ENCODE results near the gene TMEM212. TPM values are rescaled to one million over a fixed set of nuclear protein-coding genes. Genes with fewer than 3 reads are reported as not detected.

TMEM212 gene
- total RNA-seq, 1 donor from 2014 or later, result not detected

DNA sequence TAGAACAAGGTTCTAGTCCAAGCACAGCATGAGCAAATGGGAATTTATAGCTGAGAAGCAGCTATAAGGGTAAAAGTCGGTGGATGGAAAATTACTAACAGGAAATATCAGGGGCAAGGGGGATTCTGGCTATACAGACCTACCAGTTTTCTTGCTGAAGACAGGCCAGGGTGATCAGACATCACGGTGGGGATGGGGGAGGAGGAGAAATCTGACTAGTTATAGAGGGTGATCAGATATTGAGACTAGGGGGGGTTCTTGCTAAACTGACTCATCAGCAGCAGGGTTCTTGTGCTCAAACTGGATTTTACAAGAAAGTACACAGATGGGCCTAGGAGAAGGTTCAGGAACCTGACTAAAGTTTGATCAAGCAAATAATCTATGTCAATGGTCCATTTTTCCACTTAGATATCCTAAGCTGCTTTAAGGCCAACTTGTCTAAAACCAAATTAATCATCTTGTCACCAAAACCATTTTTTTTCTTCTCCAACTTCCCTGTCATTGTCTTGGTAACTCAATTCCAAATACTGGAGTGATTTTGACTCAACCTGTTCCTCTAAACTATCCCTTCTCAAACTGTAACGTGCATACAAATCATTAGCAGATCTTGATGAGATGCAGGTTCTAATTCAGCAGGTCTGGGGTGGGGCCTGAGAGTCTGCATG is 4.6 kb downstream of the TMEM212 start:
- TF ChIP-seq, protein P1, sequence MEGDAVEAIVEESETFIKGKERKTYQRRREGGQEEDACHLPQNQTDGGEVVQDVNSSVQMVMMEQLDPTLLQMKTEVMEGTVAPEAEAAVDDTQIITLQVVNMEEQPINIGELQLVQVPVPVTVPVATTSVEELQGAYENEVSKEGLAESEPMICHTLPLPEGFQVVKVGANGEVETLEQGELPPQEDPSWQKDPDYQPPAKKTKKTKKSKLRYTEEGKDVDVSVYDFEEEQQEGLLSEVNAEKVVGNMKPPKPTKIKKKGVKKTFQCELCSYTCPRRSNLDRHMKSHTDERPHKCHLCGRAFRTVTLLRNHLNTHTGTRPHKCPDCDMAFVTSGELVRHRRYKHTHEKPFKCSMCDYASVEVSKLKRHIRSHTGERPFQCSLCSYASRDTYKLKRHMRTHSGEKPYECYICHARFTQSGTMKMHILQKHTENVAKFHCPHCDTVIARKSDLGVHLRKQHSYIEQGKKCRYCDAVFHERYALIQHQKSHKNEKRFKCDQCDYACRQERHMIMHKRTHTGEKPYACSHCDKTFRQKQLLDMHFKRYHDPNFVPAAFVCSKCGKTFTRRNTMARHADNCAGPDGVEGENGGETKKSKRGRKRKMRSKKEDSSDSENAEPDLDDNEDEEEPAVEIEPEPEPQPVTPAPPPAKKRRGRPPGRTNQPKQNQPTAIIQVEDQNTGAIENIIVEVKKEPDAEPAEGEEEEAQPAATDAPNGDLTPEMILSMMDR (IDR thresholded peaks at IDR 0.05; ENCODE audit: partially characterized antibody, unreplicated experiment), result no peak
- H3K4me1 Mint-ChIP-seq (ENCODE audit: low read depth, unreplicated experiment), result no peaks in the 10 kb centered on the region
- no peaks in the 10 kb centered on the region for H3K9me3 Mint-ChIP-seq (ENCODE audit: unreplicated experiment)
- no peak overlapping the region for H3K27ac Mint-ChIP-seq (ENCODE audit: unreplicated experiment)
- no peaks in the 10 kb centered on the region for H3K27me3 Mint-ChIP-seq (ENCODE audit: unreplicated experiment)
- no peak for DNase-seq
- H3K36me3 Mint-ChIP-seq (ENCODE audit: unreplicated experiment), result peaks cover 4% of the 10 kb centered on the region
- no peak overlapping the region for H3K4me3 Mint-ChIP-seq (ENCODE audit: unreplicated experiment)

DNA sequence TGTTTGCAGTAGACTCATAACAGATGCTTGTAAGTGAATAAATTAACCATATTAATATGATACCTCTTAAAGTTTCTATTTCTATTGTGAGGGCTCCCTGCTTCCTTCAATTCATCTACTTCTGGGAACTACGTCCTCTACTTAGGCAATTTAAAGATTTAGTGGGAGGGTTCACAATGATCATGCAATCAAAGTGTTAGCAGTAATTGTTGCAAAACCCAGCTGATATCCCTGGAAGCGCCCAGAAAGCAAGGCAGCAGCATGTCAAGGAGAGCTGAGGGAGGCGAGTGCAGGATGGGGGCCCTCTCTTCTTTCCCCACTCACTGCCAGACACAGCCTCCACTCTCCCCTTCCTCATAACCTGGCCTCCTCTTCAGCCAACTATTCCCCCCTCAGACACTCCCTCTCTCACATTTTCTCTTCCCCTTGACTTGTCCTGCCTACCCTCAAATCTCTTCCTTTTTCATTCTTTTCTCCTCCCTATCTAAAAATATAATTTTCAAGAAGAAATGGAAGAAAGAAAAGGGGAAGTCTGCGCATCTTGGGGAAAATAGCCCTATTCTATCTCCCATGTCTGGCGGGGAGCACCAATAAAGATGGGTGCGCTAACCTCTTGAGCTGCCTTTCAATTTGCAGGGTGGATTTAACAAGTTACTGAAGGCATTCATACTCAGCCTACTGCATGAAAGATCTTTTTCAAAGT is 6.6 kb downstream of the TMEM212 start:
- H3K27me3 Mint-ChIP-seq (ENCODE audit: unreplicated experiment), result no peaks in the 10 kb centered on the region
- H3K36me3 Mint-ChIP-seq (ENCODE audit: unreplicated experiment), result peaks cover 19% of the 10 kb centered on the region
- no peak overlapping the region for H3K4me3 Mint-ChIP-seq (ENCODE audit: unreplicated experiment)
- TF ChIP-seq, protein P1 (IDR thresholded peaks at IDR 0.05; ENCODE audit: partially characterized antibody, unreplicated experiment), result no peak
- DNase-seq, result no peak
- H3K27ac Mint-ChIP-seq (ENCODE audit: unreplicated experiment), result no peak overlapping the region
- H3K9me3 Mint-ChIP-seq (ENCODE audit: unreplicated experiment), result no peaks in the 10 kb centered on the region
- H3K4me1 Mint-ChIP-seq (ENCODE audit: low read depth, unreplicated experiment), result no peaks in the 10 kb centered on the region

- no peaks in the 10 kb centered on the region for H3K9me3 Mint-ChIP-seq (ENCODE audit: unreplicated experiment)
- H3K27me3 Mint-ChIP-seq (ENCODE audit: unreplicated experiment), result no peaks in the 10 kb centered on the region
- no peaks in the 10 kb centered on the region for H3K4me1 Mint-ChIP-seq (ENCODE audit: low read depth, unreplicated experiment)
- no peak for DNase-seq
- TF ChIP-seq, protein P1 (IDR thresholded peaks at IDR 0.05; ENCODE audit: partially characterized antibody, unreplicated experiment), result no peak
- peaks cover 19% of the 10 kb centered on the region for H3K36me3 Mint-ChIP-seq (ENCODE audit: unreplicated experiment)
- no peak overlapping the region for H3K4me3 Mint-ChIP-seq (ENCODE audit: unreplicated experiment)
- H3K27ac Mint-ChIP-seq (ENCODE audit: unreplicated experiment), result no peak overlapping the region
Measured at GRCh38 chr3:171850320-171850959, 7.3 kb downstream of the TMEM212 start.

DNA sequence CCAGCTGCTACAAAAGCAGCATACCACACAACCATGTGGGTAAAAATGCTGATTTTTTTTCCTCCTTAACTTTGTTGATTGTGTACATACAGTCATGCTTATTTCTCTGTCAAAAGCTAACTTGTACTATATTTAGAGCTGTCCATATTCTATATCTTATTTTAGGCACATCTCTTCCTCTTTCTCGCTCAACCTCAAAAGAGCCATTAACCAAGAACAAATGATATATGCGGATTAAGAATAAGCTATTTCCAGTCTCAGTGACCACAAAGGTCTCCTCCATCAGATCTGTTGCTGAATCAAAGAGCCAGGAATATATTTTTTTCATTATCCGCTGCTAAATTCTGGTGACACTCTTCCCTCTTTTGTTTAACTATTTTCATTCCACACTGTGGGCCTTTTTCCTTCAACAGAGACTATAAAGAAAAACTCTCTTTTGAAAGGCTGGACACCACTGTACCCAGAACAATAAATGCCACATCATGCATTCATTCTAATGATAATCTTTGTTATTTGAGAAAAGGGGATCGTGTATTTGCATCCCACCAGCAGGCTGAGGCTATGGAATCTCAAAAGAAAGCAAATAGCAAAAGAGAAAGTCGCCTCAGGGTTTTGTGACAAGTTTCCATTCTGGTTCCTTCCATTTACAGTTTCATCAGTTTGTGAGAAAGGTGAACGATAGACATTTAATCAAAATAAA is 8.0 kb downstream of the TMEM212 start:
- peaks cover 19% of the 10 kb centered on the region for H3K36me3 Mint-ChIP-seq (ENCODE audit: unreplicated experiment)
- TF ChIP-seq, protein P1 (IDR thresholded peaks at IDR 0.05; ENCODE audit: partially characterized antibody, unreplicated experiment), result no peak
- no peaks in the 10 kb centered on the region for H3K9me3 Mint-ChIP-seq (ENCODE audit: unreplicated experiment)
- no peak for DNase-seq
- H3K4me3 Mint-ChIP-seq (ENCODE audit: unreplicated experiment), result no peak overlapping the region
- no peaks in the 10 kb centered on the region for H3K4me1 Mint-ChIP-seq (ENCODE audit: low read depth, unreplicated experiment)
- H3K27me3 Mint-ChIP-seq (ENCODE audit: unreplicated experiment), result no peaks in the 10 kb centered on the region
- H3K27ac Mint-ChIP-seq (ENCODE audit: unreplicated experiment), result no peak overlapping the region

Data from glutamatergic neuron (in vitro differentiated cells).